Measurements from ENCODE around the gene TUBA1C. TPM values are rescaled to one million over a fixed set of nuclear protein-coding genes. Genes with fewer than 3 reads are reported as not detected.

TUBA1C gene
- total and polyA plus RNA-seq, 9 of the 15 experiments (the other 6 are each of a cell fraction or from before 2014, with no cell fraction given) = 755 to 3,012 (median 914) TPM

DNA sequence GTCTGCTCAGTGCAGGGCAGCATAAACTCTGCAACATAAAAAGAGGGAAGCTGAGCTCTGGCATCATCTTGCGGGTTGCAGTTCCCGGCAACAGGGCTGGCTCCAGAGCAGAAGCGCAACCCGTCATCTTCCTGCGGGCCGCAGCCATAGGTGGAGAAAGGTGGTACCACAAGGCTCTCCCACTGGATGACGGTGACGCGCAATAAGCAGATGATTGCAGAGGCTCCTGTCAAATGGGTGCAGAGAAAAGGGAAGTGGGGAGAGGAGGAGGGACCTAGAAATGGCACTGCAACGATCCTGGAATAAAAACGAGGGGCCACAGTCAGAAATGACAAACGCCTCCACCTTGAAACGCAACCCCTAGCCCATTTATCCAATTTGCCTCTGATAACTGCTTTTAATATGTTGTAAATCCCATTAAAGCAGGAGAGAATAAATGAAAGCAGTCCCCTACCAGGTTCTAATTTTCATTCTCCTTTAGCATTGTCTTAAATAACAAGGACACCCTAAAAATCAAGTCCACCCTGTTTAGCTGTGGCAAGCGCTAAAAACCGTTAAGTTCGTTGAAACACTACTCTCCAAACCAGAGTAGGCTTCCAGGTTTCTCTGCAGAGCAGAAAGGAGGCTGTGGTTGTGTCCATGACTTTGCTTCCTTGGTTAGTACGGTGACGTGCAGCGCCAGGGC is 30.9 kb upstream of the TUBA1C start (continued):
- TF ChIP-seq NFYB (IDR thresholded peaks at IDR 0.05; ENCODE audit: extremely low read depth, insufficient read length) = peak; percentile 48
- TF ChIP-seq CREM (IDR thresholded peaks at IDR 0.05; ENCODE audit: low read depth) = peak; percentile 88
- no peak for TF ChIP-seq ATF1 (CRISPR knock-in tag; IDR thresholded peaks at IDR 0.05)
- peak; percentile 90 for TF ChIP-seq ATF1 (tag; IDR thresholded peaks at IDR 0.05)
- TF ChIP-seq, protein P1, sequence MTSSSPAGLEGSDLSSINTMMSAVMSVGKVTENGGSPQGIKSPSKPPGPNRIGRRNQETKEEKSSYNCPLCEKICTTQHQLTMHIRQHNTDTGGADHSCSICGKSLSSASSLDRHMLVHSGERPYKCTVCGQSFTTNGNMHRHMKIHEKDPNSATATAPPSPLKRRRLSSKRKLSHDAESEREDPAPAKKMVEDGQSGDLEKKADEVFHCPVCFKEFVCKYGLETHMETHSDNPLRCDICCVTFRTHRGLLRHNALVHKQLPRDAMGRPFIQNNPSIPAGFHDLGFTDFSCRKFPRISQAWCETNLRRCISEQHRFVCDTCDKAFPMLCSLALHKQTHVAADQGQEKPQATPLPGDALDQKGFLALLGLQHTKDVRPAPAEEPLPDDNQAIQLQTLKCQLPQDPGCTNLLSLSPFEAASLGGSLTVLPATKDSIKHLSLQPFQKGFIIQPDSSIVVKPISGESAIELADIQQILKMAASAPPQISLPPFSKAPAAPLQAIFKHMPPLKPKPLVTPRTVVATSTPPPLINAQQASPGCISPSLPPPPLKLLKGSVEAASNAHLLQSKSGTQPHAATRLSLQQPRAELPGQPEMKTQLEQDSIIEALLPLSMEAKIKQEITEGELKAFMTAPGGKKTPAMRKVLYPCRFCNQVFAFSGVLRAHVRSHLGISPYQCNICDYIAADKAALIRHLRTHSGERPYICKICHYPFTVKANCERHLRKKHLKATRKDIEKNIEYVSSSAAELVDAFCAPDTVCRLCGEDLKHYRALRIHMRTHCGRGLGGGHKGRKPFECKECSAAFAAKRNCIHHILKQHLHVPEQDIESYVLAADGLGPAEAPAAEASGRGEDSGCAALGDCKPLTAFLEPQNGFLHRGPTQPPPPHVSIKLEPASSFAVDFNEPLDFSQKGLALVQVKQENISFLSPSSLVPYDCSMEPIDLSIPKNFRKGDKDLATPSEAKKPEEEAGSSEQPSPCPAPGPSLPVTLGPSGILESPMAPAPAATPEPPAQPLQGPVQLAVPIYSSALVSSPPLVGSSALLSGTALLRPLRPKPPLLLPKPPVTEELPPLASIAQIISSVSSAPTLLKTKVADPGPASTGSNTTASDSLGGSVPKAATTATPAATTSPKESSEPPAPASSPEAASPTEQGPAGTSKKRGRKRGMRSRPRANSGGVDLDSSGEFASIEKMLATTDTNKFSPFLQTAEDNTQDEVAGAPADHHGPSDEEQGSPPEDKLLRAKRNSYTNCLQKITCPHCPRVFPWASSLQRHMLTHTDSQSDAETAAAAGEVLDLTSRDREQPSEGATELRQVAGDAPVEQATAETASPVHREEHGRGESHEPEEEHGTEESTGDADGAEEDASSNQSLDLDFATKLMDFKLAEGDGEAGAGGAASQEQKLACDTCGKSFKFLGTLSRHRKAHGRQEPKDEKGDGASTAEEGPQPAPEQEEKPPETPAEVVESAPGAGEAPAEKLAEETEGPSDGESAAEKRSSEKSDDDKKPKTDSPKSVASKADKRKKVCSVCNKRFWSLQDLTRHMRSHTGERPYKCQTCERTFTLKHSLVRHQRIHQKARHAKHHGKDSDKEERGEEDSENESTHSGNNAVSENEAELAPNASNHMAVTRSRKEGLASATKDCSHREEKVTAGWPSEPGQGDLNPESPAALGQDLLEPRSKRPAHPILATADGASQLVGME (CRISPR knock-in tag; IDR thresholded peaks at IDR 0.05) = 0 out of 2 replicates have a peak, but pooled peaks have one; percentile 15
- TF ChIP-seq, protein P2, sequence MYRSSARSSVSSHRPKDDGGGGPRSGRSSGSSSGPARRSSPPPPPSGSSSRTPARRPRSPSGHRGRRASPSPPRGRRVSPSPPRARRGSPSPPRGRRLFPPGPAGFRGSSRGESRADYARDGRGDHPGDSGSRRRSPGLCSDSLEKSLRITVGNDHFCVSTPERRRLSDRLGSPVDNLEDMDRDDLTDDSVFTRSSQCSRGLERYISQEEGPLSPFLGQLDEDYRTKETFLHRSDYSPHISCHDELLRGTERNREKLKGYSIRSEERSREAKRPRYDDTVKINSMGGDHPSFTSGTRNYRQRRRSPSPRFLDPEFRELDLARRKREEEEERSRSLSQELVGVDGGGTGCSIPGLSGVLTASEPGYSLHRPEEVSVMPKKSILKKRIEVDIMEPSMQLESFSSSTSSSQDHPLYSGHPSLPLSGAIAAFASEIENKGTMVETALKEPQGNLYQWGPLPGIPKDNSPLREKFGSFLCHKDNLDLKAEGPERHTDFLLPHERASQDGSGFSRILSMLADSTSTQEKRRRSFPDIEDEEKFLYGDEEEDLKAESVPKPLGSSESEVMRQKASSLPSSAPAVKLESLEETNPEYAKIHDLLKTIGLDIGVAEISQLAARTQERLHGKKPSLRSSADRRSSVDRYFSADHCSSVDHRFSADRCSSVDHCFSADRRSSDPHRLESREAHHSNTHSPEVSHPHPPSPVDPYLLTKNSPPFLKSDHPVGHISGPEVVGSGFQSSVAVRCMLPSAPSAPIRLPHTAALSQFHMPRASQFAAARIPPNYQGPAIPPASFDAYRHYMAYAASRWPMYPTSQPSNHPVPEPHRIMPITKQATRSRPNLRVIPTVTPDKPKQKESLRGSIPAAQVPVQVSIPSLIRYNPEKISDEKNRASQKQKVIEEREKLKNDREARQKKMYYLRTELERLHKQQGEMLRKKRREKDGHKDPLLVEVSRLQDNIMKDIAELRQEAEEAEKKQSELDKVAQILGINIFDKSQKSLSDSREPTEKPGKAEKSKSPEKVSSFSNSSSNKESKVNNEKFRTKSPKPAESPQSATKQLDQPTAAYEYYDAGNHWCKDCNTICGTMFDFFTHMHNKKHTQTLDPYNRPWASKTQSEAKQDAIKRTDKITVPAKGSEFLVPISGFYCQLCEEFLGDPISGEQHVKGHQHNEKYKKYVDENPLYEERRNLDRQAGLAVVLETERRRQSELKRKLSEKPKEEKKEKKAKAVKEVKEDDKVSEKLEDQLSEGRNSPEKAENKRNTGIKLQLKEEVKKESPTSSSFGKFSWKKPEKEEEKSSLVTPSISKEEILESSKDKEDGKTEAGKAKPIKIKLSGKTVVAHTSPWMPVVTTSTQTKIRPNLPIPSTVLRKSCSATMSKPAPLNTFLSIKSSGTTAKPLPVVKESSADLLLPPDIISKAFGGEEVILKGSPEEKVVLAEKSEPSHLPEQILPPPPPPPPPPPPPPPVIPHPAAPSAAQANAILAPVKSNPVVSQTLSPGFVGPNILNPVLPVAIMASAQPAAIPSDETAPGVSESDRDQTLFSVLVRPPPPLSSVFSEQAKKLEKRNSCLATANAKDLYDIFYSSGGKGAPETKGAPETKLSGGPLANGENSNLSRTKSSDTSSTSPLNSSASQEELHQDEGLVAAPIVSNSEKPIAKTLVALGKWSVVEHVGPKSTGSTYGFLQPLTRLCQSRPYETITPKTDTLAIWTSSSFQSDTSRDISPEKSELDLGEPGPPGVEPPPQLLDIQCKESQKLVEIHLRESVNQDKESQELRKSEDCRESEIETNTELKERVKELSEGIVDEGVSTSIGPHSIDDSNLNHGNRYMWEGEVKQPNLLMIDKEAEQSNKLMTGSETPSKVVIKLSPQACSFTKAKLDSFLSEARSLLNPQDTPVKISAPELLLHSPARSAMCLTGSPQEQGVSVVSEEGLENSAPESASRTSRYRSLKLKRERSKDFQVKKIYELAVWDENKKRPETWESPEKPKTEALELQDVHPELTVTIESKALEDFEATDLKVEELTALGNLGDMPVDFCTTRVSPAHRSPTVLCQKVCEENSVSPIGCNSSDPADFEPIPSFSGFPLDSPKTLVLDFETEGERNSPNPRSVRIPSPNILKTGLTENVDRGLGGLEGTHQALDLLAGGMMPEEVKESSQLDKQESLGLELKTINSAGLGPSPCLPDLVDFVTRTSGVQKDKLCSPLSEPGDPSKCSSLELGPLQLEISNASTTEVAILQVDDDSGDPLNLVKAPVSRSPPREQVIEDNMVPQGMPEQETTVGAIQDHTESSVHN (IDR thresholded peaks at IDR 0.05; ENCODE audit: borderline replicate concordance in 1 of 2, low read depth in 1 of 2) = peak in 1 of 2 experiments; percentile 34; a peak in 1 of 4 replicates
- peak; percentile 68 for TF ChIP-seq CHD1 (IDR thresholded peaks at IDR 0.05; ENCODE audit: low read length)
- TF ChIP-seq ASH1L (IDR thresholded peaks at IDR 0.05; ENCODE audit: borderline replicate concordance, low read depth, partially characterized antibody) = peak; percentile 45
- TF ChIP-seq, protein P3, sequence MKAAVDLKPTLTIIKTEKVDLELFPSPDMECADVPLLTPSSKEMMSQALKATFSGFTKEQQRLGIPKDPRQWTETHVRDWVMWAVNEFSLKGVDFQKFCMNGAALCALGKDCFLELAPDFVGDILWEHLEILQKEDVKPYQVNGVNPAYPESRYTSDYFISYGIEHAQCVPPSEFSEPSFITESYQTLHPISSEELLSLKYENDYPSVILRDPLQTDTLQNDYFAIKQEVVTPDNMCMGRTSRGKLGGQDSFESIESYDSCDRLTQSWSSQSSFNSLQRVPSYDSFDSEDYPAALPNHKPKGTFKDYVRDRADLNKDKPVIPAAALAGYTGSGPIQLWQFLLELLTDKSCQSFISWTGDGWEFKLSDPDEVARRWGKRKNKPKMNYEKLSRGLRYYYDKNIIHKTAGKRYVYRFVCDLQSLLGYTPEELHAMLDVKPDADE (conservative IDR thresholded peaks at IDR 0.05; ENCODE audit: control insufficient read depth, low read depth, low read length) = no peak
- TF ChIP-seq ZNF165 (CRISPR knock-in tag; IDR thresholded peaks at IDR 0.05; ENCODE audit: borderline replicate concordance) = no peak
- no peak for TF ChIP-seq RBM22 (IDR thresholded peaks at IDR 0.05; ENCODE audit: low read depth, low read length, poor library complexity, severe bottlenecking)
- 0 out of 2 replicates have a peak, but pooled peaks have one; percentile 13 for TF ChIP-seq CEBPB (tag; IDR thresholded peaks at IDR 0.05)

Data from K562 (cell line).